ENCODE measurements around the gene EPM2A.

DNA sequence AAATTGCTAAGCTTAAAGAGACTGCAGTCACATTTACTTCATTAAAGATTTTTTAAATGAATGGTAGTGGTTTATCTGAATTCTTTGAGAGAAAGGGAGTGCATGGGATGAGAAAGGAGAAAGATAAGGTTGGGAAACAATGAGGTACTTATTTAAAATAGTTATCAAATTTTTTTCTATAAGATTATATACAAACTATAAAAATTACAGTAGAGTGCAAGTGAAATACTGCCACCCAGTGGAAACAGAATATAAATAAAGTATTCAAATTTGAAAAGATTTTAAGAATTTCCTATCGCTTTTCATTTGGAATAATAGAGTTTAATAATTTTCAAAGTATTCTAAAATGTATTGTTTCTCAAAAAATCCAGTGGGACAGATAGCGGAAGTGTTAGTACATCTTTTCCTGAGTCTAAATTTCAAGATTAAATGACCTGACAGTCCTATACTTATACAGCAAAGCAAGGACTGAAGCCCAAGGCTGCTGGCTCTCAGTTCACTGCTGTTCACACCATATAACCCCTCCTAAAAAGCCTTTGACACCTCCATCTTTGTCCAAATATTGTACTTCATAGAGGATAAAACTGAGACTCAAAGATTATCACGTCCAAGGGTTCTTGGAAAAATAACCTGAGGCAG is 31.1 kb downstream of the EPM2A start:
- TF ChIP-seq CTCF (conservative IDR thresholded peaks at IDR 0.05; ENCODE audit: low read depth, low read length) (peak; percentile 69), EZH2 (IDR thresholded peaks at IDR 0.05; ENCODE audit: borderline replicate concordance, low read depth, low read length, poor library complexity, severe bottlenecking) (no peak)
